ENCODE measurements around the gene NAT14.

GRCh38 chr19:55440411-55441105 lies 44.4 kb upstream of the NAT14 start:
- TF ChIP-seq JAZF1 (CRISPR knock-in tag; IDR thresholded peaks at IDR 0.05) (no peak), CREB1 (CRISPR knock-in tag; IDR thresholded peaks at IDR 0.05) (no peak), JUN (CRISPR knock-in tag; IDR thresholded peaks at IDR 0.05) (no peak), CTCF (IDR thresholded peaks at IDR 0.05) (no peak), CREM (CRISPR knock-in tag; IDR thresholded peaks at IDR 0.05) (no peak), ZMAT4 (CRISPR knock-in tag; IDR thresholded peaks at IDR 0.05) (no peak), ERG (CRISPR knock-in tag; IDR thresholded peaks at IDR 0.05) (no peak), NR3C1 (CRISPR knock-in tag; conservative IDR thresholded peaks at IDR 0.05; ENCODE audit: low read depth) (no peak), FOXP1 (CRISPR knock-in tag; IDR thresholded peaks at IDR 0.05; ENCODE audit: borderline replicate concordance) (no peak), FOXJ3 (CRISPR knock-in tag; IDR thresholded peaks at IDR 0.05; ENCODE audit: borderline replicate concordance) (no peak), ATF1 (CRISPR knock-in tag; IDR thresholded peaks at IDR 0.05) (no peak), E2F4 (CRISPR knock-in tag; IDR thresholded peaks at IDR 0.05; ENCODE audit: borderline replicate concordance, low read depth) (no peak)
